Peyer's patch (tissue), 4 donors: Measurements from ENCODE around the gene TMIGD3. TPM values are rescaled to one million over a fixed set of nuclear protein-coding genes. Genes with fewer than 3 reads are reported as not detected.

Experiments
- DNase-seq, 3 donors: peaks; one replicate each; pipeline ENCODE4 v3.0.0-alpha.2; 2017 to 2019
- H3K27ac ChIP-seq, 4 donors: fragments of 200-600 bp; sonication (generic); one replicate each; pipeline ENCODE4 v1.5.1; 2016 to 2019
- H3K27me3 ChIP-seq, 2 donors: fragments of 200-600 bp; sonication (generic); one replicate each; pipeline ENCODE4 v1.5.1; 2019
- H3K36me3 ChIP-seq, 3 donors: fragments of 200-600 bp; sonication (generic); one replicate each; pipeline ENCODE4 v1.5.1; 2016 to 2019
- H3K4me1 ChIP-seq, 4 donors: fragments of 200-600 bp; sonication (generic); one replicate each; pipeline ENCODE4 v1.5.1; 2016 to 2019
- H3K4me3 ChIP-seq, 4 donors: fragments of 200-600 bp; sonication (generic); 1 replicate in 3 of 4; 2 replicates in 1 of 4; pipeline ENCODE4 v1.5.1; 2016 to 2019; ENCODE audit warnings: mild to moderate bottlenecking in 1 of 4
- H3K9me3 ChIP-seq, 4 donors: fragments of 200-600 bp; sonication (generic); one replicate each; pipeline ENCODE4 v1.5.1; 2016 to 2019; ENCODE audit warnings: mild to moderate bottlenecking in 1 of 4
- POLR2A ChIP-seq, 2 donors: fragments of 450-650 bp; IDR thresholded peaks; one replicate each; pipeline ENCODE4 v1.5.1; 2017; ENCODE audit warnings: antibody characterized with exemption in 2 of 2, mild to moderate bottlenecking in 2 of 2, moderate library complexity in 2 of 2
- total RNA-seq, 4 donors: library from RNA; depleted of rRNA; stranded (reverse); fragments of >200 nt; gene quantifications; one replicate each; pipeline ENCODE4 v1.1.0, GENCODE V29; 2016
- TF ChIP-seq, protein P1 (sequence below), 6 experiments: fragments of 450-650 bp in 4 of 6; fragments of 200-600 bp in 2 of 6; sonication (generic) in 1 of 6; IDR thresholded peaks; one replicate each; pipeline ENCODE4 v1.5.1; 2017 to 2019; ENCODE audit warnings: antibody characterized with exemption in 6 of 6, mild to moderate bottlenecking in 3 of 6, moderate library complexity in 1 of 6

The TMIGD3 gene
- total RNA-seq, 4 donors from 2014 or later: 2.1 to 27.2 (median 6.4) TPM; not detected in 1

GRCh38 chr1:111517469-111518225 lies 14.2 kb upstream of the TMIGD3 start:
- DNase-seq: no peak
- H3K4me3 ChIP-seq: no peak overlapping the region
- no peak overlapping the region for H3K27ac ChIP-seq
- H3K36me3 ChIP-seq: no peaks in the 10 kb centered on the region
- H3K4me1 ChIP-seq: peaks cover 0 to 11% (median 9%) of the 10 kb centered on the region in 4 donors
- no peak for TF ChIP-seq POLR2A (IDR thresholded peaks at IDR 0.05)
- TF ChIP-seq, protein P1, sequence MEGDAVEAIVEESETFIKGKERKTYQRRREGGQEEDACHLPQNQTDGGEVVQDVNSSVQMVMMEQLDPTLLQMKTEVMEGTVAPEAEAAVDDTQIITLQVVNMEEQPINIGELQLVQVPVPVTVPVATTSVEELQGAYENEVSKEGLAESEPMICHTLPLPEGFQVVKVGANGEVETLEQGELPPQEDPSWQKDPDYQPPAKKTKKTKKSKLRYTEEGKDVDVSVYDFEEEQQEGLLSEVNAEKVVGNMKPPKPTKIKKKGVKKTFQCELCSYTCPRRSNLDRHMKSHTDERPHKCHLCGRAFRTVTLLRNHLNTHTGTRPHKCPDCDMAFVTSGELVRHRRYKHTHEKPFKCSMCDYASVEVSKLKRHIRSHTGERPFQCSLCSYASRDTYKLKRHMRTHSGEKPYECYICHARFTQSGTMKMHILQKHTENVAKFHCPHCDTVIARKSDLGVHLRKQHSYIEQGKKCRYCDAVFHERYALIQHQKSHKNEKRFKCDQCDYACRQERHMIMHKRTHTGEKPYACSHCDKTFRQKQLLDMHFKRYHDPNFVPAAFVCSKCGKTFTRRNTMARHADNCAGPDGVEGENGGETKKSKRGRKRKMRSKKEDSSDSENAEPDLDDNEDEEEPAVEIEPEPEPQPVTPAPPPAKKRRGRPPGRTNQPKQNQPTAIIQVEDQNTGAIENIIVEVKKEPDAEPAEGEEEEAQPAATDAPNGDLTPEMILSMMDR (IDR thresholded peaks at IDR 0.05): no peak
- no peaks in the 10 kb centered on the region for H3K27me3 ChIP-seq
- no peaks in the 10 kb centered on the region for H3K9me3 ChIP-seq

- no peaks in the 10 kb centered on the region for H3K36me3 ChIP-seq
- H3K9me3 ChIP-seq: no peaks in the 10 kb centered on the region
- H3K4me3 ChIP-seq: peak overlapping the region; percentile 35 to 54 (median 42)
- no peak for TF ChIP-seq POLR2A (IDR thresholded peaks at IDR 0.05)
- TF ChIP-seq, protein P1 (IDR thresholded peaks at IDR 0.05): peak in 5 of 6 experiments; percentile 14 to 51 (median 25)
- H3K27ac ChIP-seq: peak overlapping the region; percentile 65 to 83 (median 77)
- H3K4me1 ChIP-seq: peaks cover 0 to 16% (median 10%) of the 10 kb centered on the region in 4 donors
- peak in 2 of 3 donors; percentile 62 to 79 for DNase-seq
- no peaks in the 10 kb centered on the region for H3K27me3 ChIP-seq
Observed at GRCh38 chr1:111516005-111516535, 12.6 kb upstream of the TMIGD3 start.

- peak; percentile 53 to 68 (median 59) for DNase-seq
- H3K4me3 ChIP-seq: peak overlapping the region; percentile 35 to 54 (median 42)
- peak overlapping the region; percentile 65 to 83 (median 77) for H3K27ac ChIP-seq
- no peaks in the 10 kb centered on the region for H3K9me3 ChIP-seq
- no peaks in the 10 kb centered on the region for H3K36me3 ChIP-seq
- no peak for TF ChIP-seq POLR2A (IDR thresholded peaks at IDR 0.05)
- TF ChIP-seq, protein P1 (IDR thresholded peaks at IDR 0.05): no peak
- no peaks in the 10 kb centered on the region for H3K27me3 ChIP-seq
- H3K4me1 ChIP-seq: peaks cover 0 to 16% (median 12%) of the 10 kb centered on the region in 4 donors
Observed at GRCh38 chr1:111515291-111516004, 12.0 kb upstream of the TMIGD3 start.

GRCh38 chr1:111513410-111514020 lies 10.1 kb upstream of the TMIGD3 start:
- H3K4me3 ChIP-seq: no peak overlapping the region
- TF ChIP-seq, protein P1 (IDR thresholded peaks at IDR 0.05): no peak
- TF ChIP-seq POLR2A (IDR thresholded peaks at IDR 0.05): no peak
- no peaks in the 10 kb centered on the region for H3K9me3 ChIP-seq
- H3K27ac ChIP-seq: no peak overlapping the region
- peaks cover 0 to 33% (median 19%) of the 10 kb centered on the region in 4 donors for H3K4me1 ChIP-seq
- no peaks in the 10 kb centered on the region for H3K36me3 ChIP-seq
- no peak for DNase-seq
- H3K27me3 ChIP-seq: no peaks in the 10 kb centered on the region

DNA sequence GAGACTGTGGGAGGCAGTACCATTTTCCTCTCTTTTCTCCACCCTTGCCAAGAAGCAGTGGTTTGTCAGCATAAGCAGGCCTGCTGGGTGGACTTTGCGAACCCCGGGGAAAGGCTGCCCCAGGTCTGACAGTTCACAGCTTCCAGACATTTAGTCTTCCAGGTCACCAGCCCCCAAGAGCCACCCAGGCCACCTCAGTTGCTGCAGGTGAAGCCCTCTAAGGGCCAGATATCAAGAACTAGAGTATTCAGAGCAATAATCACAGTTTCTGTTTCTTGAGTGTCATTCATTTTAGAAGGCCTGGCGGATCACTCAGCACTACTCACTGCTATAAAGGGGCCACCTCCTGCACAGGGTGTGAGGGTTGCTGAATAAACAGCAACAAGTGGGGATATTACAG lies 9.5 kb upstream of the TMIGD3 start:
- H3K4me3 ChIP-seq: no peak overlapping the region
- H3K27me3 ChIP-seq: no peaks in the 10 kb centered on the region
- H3K9me3 ChIP-seq: no peaks in the 10 kb centered on the region
- no peak for DNase-seq
- H3K36me3 ChIP-seq: no peaks in the 10 kb centered on the region
- no peak overlapping the region for H3K27ac ChIP-seq
- H3K4me1 ChIP-seq: peaks cover 0 to 37% (median 19%) of the 10 kb centered on the region in 4 donors
- TF ChIP-seq, protein P1 (IDR thresholded peaks at IDR 0.05): no peak
- TF ChIP-seq POLR2A (IDR thresholded peaks at IDR 0.05): no peak
